GM19452 (cell line): ENCODE data around the gene TLR8.
"Not testable (repeated sequence)": the region's sequence is repeated elsewhere in the genome, so short reads cannot be mapped to it uniquely, and the experiment has no call there.

ENCODE experiments used
- ATAC-seq: cut with Tn5 transposase; IDR thresholded peaks from one replicate; pipeline ENCODE4 v1.9.1; 2021; ENCODE audit not compliant: unreplicated experiment

Gene TLR8

DNA sequence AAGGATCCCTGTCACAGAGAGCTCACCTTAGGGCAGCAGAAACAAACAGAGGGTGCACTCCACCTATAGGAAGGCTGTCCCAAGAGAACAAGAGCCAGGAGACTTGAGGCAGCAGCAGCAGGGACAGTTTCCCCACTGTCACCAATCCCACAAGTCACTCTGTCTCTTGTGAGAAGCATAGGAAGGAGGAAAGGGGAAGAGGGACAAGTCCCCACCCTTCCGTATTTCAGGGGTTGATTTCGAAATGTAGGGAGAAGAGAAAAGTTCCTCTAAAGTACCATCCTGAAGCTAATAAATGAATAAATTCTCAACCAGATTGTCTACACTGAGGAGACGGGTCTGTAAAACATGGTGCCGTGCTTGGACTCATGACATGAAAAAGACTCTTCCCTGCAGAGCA, 9.5 kb upstream of the TLR8 start:
- ATAC-seq: no peak

DNA sequence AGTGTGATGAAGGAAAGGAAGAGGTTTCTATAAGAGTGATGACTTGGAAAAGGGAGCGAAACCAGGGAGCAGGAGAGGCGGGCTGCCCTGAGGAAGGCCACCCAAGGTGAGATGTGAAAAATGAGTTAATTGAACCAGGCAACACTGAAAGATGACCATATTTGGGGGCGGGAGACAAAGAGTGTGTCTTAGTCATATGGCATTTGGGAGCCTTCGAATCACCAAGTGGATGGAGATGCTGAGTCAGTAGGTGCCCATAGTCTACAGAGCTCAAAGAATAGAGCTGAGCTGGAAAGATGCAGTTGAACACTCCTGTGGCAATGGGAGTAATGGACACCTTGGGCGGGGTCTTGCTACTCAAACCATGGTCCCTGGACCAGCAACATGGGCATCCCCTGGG, 8.3 kb upstream of the TLR8 start:
- no peak for ATAC-seq

DNA sequence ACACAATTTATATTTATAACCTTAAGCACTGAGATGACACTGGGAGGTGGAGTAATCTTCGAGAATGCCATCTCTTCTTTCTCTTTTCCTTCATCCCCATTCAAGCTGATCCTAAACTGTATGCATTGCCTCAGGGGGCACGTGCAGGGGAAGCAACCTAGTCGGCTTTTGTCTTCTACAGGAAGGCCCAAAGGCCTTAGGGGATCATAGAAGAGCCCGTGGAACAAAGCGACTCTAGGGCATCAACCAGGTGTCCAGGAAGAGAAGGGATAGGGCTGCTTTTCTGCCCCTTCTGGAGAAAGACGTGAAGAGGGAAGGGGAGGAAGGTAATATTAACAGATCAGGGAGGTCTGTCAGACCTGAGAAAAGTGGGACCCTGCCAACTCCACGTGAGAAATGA, 6.9 kb upstream of the TLR8 start:
- ATAC-seq: no peak

DNA sequence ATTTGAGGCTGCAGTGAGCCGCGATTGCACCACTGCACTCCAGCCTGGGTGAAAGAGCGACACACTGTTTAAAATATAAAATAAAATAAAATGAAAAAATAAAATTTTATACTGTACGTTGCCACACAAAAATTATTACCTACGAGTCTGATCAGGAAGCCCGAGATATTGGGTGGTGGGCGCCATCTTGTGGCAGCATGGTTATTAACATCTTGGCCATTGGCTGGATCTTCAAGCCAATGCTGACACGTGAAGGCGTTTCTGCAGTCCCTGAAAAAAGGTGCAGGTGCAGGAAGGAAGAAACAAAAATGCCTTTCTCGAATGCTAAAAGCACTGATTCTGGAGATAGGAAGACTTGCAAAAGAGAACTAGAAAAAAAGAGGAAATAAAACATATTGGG, 4.9 kb upstream of the TLR8 start:
- no peak for ATAC-seq

DNA sequence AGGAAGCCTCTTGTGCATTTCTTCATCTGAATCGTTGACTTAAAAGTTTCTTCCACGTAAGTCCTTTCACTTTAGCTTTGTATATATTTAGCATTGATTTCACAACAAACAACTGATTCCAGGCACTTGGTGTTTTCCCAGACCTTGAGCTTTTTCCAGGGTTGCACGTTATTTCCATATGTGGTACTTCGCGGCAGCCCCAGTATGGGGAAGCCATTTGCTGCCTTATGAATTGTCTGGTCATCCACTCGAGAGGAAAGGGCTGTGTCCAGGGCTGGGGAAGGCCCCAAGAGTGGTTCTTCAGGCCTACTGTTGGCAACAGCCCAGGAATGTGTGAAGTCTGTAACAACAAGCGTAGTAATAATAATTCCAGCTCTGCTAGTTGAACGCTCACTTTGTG, 2.8 kb upstream of the TLR8 start:
- ATAC-seq: no peak

DNA sequence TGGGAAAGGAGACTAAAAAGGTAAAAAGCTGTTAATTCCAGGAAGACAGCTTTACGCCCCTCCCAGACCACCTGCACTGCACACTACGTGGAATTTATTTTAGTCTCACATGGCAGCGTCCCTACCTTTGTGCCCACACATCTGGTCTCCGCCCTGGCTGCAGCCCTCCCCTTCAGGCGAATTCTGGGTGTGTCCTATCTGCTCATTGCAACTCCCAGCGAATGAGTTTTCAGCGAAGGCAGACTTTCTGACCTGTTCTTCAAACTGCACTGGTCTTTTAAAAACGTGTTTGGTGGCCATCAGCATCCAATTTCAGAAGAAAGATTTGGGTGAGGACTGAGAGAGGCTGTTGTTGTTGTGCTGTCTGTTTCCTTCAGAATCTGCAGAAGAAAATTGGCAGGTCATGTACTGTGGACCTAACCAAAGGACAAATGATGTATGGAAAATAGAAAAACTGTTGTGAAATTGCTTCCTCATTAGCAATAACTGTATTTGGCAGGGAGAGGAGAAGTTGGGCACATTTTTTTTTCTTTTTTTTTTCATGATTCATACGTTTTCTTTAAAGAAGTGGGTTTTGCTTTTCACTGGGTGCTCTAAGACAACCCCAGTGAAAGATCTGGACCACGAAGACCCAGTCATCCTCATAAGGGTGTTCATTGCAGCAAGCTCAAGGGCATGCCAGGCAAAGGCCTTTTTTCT, 4.2 kb downstream of the TLR8 start:
- no peak for ATAC-seq

DNA sequence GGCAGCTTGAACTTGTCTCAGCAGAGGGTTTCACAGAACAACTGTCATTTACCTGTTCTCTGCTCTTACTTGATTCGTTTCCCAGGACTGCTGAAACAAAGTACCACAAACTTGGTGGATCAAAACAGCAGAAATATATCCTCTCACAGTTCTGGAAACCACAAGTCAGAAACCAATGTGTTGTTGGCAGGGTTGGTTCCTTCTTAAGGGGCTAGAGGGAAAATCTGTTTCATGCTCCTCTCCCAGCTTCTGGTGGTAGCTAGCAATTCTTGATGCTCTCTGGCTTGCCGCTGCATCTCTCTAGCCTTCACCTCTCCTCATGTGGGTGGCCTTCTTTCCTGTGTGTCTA, 4.7 kb downstream of the TLR8 start:
- ATAC-seq: no peak

DNA sequence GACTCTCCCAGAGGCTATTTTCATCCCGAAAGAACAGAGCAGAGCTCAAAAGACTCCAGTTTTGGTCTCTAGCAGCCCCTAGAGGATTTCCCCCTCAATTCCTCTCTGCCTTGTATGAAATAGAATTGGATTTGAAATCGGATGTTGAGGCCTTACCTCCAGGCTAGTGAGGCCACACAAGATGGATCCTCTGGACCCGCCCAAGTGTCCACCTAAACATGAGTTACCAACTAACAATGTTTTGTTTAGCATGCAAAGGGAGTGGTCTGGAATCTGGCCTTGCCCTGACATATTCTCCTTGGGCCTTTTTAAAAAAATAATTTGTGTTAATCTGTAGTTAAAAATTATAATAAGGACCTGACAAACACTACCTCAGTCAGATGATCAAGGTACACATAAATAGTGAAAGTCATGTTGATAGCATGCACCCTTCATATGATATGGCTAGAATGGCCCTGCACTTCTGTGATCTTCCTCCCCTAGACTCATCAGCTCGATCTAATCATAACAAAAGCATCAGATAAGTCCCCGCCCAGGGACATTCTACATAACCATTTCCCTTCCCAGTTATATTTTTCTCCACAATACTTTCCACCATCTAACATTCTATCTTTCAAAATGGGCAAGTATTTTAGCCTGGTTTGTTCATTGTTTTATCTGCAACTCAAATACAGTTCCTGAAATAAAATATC, 6.5 kb downstream of the TLR8 start:
- ATAC-seq: no peak

DNA sequence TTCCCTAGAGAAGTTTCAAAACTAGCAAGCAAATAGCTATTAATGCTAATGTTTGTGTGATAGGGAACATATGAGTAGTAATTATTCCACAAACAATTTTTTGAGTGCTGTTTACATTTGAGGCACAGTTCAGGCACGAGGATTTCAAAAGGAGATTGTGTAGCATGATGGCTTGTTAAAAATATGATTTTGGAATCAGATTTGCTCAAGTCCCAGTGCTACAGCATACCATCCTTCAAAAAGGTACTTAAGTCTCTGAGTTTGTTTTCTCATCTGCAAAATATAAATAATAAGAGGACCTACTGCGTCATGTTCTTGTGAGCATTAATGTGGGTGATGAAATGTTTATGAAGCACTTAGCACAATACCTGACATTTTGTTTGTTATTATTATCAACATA, 11.3 kb downstream of the TLR8 start:
- no peak for ATAC-seq

DNA sequence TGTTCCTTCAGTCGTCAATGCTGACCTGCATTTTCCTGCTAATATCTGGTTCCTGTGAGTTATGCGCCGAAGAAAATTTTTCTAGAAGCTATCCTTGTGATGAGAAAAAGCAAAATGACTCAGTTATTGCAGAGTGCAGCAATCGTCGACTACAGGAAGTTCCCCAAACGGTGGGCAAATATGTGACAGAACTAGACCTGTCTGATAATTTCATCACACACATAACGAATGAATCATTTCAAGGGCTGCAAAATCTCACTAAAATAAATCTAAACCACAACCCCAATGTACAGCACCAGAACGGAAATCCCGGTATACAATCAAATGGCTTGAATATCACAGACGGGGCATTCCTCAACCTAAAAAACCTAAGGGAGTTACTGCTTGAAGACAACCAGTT, 12.6 kb downstream of the TLR8 start:
- ATAC-seq: no peak

DNA sequence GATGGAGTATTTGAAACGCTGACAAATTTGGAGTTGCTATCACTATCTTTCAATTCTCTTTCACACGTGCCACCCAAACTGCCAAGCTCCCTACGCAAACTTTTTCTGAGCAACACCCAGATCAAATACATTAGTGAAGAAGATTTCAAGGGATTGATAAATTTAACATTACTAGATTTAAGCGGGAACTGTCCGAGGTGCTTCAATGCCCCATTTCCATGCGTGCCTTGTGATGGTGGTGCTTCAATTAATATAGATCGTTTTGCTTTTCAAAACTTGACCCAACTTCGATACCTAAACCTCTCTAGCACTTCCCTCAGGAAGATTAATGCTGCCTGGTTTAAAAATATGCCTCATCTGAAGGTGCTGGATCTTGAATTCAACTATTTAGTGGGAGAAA, 13.2 kb downstream of the TLR8 start:
- no peak for ATAC-seq

DNA sequence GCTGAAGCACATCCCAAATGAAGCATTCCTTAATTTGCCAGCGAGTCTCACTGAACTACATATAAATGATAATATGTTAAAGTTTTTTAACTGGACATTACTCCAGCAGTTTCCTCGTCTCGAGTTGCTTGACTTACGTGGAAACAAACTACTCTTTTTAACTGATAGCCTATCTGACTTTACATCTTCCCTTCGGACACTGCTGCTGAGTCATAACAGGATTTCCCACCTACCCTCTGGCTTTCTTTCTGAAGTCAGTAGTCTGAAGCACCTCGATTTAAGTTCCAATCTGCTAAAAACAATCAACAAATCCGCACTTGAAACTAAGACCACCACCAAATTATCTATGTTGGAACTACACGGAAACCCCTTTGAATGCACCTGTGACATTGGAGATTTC, 14.6 kb downstream of the TLR8 start:
- no peak for ATAC-seq

DNA sequence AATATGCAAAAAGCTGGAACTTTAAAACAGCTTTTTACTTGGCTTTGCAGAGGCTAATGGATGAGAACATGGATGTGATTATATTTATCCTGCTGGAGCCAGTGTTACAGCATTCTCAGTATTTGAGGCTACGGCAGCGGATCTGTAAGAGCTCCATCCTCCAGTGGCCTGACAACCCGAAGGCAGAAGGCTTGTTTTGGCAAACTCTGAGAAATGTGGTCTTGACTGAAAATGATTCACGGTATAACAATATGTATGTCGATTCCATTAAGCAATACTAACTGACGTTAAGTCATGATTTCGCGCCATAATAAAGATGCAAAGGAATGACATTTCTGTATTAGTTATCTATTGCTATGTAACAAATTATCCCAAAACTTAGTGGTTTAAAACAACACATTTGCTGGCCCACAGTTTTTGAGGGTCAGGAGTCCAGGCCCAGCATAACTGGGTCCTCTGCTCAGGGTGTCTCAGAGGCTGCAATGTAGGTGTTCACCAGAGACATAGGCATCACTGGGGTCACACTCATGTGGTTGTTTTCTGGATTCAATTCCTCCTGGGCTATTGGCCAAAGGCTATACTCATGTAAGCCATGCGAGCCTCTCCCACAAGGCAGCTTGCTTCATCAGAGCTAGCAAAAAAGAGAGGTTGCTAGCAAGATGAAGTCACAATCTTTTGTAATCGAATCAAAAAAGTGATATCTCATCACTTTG, 15.6 kb downstream of the TLR8 start:
- ATAC-seq: no peak

DNA sequence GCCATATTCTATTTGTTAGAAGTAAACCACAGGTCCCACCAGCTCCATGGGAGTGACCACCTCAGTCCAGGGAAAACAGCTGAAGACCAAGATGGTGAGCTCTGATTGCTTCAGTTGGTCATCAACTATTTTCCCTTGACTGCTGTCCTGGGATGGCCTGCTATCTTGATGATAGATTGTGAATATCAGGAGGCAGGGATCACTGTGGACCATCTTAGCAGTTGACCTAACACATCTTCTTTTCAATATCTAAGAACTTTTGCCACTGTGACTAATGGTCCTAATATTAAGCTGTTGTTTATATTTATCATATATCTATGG, 16.1 kb downstream of the TLR8 start:
- ATAC-seq: no peak

DNA sequence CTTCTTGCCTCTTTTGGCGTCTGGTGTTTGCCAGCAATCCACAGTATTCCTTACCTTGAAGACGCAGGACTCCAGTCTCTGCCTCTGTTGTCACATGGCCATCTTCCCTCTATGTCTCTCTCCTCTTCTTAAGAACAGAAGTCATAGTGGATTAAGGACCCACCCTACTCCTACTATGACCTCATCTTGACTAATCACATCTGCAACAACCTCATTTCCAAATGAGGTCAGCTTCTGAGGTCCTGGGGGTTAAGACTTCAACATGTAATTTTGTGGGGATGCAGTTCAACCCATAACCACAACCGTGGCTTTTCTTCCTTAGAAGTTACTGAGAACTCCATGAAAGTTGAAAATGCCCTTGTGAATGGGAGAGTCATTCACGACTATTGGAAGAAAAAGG, 23.3 kb downstream of the TLR8 start:
- no peak for ATAC-seq

DNA sequence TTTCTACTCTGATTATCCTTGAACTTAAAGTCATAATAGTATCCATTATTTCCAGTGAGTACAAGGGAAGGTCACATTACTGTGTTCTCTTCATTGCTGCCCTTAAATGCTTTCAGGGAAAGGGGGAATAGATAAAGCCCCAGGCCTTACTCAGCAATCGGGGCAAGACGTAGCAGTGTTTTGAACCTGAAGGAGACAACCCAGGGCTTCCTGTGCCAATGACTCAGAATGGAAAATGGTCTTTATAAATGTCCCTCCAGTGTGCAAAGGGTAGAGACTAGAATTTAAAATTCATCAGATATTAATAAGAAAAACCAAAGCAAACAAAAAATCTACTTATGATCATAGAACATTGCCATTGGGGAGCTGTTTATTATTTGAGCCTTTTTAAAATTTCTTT, 23.7 kb downstream of the TLR8 start:
- ATAC-seq: no peak

DNA sequence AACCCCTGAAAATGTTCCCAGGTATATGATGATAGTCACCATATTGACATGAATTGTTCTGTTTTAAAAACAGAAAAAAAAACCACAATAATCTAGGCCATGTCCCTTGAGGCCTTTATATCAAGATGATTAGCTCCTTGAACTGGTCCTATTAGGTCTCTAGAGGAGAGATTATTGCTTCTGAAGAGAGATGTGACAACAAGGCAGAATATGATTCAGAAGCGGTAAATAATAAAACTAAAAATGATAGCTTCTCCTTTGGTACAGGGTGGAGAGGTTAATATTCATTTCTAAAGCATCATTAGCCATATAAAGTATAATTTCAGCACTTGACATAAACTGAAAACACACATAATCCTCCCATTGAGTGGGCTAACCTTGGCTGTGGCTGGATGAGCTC, 25.8 kb downstream of the TLR8 start:
- ATAC-seq: no peak

DNA sequence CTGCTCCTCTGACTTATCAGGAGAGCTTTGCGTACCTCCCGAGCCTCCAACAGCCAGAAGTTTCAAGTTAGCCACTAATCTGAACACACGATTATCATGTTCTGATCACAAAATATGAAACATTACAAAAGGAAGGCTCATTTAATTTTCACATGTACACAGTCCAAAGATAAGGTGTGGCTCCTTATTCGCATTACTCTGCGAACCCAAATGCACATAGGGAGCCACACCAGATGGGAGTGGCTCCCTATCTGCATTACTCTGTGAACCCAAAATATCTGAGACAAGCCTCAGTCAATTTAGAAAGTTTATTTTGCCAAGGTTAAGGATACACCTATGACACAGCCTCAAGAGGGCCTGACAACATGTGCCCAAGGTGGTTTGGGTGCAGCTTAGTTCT, 28.4 kb downstream of the TLR8 start:
- ATAC-seq: no peak

DNA sequence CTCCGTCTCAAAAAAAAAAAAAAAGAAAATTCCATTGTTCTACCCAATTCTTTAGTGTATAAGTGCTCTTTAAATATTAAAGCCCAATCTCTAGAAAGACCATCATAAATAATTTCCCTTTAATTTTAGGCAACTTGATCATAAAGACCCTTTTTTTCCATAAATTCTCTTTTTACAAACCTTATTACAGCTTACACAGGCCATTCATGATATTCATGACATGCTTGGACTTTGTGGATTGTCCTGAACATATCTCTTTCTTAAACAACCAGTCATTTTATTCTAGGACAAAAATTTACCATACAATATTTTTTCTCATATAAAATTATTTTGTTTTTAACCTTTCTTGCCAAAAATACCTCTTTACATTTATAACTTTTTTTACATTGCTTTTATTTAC, 30.5 kb downstream of the TLR8 start:
- ATAC-seq: no peak

DNA sequence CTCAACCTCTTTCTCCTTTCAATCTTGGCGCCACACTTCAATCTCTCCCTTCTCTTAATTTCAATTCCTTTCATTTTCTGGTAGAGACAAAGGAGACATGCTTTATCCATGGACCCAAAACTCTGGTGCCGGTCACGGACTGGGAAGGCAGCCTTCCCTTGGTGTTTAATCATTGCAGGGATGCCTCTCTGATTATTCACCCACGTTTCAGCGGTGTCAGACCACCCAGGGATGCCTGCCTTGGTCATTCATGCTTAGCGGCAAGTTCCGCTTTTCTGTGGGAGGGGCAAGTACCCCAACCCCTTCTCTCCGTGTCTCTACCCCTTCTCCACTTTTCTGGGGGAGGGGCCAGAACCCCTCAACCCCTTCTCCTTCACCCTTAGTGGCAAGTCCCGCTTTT, 34.1 kb downstream of the TLR8 start:
- ATAC-seq: not testable (repeated sequence)

DNA sequence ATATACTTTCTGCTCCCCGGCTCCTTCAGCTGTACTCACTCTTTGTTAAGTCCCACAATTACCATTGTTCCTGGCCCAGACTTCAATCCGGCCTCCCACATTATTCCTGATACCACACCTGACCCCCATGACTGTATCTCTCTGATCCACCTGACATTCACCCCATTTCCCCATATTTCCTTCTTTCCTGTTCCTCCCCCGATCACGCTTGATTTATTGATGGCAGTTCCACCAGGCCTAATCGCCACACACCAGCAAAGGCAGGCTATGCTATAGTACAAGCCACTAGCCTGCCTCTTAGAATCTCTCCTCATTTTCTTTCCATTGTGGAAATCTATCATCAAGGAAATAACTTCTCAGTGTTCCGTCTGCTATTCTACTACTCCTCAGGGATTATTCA, 37.2 kb downstream of the TLR8 start:
- not testable (repeated sequence) for ATAC-seq

DNA sequence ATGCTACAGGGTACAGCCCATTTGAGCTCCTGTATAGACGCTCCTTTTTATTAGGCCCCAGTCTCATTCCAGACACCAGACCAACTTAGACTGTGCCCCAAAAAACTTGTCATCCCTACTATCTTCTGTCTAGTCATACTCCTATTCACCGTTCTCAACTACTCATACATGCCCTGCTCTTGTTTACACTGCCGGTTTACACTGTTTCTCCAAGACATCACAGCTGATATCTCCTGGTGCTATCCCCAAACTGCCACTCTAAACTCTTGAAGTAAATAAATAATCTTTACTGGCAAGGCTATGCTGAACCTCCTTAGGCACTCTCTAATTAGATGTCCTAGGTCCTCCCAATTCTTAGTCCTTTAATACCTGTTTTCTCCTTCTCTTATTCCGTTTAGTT, 38.0 kb downstream of the TLR8 start:
- ATAC-seq: not testable (repeated sequence)

DNA sequence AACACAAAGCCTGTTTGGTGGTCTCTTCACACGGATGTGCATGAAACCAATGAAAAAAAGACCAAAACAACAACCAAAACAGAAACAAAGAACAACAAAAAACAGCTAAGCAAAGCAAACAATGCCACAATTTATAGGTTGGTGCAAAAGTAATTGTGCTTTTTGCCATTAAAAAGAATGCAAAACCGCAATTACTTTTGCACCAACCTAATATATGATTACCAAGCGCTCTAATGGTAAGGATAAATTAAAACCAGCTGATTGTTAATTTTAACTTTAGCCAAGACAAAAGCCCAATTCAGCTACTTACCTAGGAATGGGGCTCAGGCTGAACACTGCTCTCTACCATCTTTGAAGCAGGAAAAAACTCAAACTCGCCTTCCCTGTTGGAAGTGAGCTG, 39.1 kb downstream of the TLR8 start:
- ATAC-seq: no peak
